Effector CD4-positive, alpha-beta T cell (primary cell): Measurements from ENCODE around the gene SORT1.
"Not testable (repeated sequence)": the region's sequence is repeated elsewhere in the genome, so short reads cannot be mapped to it uniquely, and the experiment has no call there.

ENCODE experiments used
- DNase-seq: peaks from one replicate; pipeline ENCODE4 v3.0.0-alpha.2; 2020

SORT1 gene

DNA sequence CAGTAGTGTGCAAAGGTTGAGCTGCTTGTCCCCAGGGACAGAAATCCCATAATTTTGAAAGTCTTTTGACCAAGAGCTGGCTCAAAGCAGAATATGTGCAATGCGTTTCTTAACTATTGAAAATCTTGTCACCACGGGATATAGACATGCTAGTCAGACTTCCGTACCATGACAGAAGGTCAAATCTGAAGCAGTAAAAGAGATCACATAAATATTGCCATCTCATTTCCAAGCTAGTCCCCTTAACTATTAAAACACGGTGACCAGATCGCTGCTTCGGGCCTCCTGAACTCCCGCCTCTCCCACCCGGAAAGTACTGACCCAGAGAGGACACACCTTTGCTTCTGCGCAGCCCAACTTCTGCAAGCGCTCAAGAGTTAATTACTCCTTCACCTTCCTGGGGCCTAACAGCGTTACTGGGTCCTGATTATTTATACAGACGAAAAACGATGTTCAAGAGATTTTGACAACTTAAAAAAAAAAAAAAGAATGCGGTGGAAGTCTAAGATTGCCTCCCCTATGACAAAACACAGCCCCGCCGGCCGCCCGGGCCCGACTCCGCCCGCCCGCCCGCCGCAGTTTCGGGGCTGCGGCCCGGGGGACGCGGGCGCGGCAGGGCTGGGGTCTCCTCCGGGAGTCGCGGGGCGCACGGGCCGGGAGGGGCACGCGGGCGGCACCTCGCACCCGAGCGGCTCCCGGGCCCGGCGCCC is 692 bp downstream of the SORT1 start:
- no peak for DNase-seq

DNA sequence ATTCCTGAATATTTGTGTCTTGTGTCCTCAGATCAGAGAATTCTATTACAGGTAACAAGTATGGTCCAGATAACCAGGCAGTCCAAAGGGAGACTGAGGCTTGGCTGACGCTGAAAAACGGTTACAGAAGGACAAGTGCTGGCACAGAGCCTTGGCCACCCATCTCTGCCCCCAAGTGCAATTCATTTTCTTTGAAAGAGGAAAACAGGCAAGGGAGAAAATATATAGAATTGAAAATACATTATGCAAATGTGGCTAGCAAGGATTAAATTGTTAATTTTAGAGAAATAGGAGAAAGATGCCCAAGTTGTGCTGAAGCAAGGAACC is 1.2 kb downstream of the SORT1 start:
- DNase-seq, result no peak

DNA sequence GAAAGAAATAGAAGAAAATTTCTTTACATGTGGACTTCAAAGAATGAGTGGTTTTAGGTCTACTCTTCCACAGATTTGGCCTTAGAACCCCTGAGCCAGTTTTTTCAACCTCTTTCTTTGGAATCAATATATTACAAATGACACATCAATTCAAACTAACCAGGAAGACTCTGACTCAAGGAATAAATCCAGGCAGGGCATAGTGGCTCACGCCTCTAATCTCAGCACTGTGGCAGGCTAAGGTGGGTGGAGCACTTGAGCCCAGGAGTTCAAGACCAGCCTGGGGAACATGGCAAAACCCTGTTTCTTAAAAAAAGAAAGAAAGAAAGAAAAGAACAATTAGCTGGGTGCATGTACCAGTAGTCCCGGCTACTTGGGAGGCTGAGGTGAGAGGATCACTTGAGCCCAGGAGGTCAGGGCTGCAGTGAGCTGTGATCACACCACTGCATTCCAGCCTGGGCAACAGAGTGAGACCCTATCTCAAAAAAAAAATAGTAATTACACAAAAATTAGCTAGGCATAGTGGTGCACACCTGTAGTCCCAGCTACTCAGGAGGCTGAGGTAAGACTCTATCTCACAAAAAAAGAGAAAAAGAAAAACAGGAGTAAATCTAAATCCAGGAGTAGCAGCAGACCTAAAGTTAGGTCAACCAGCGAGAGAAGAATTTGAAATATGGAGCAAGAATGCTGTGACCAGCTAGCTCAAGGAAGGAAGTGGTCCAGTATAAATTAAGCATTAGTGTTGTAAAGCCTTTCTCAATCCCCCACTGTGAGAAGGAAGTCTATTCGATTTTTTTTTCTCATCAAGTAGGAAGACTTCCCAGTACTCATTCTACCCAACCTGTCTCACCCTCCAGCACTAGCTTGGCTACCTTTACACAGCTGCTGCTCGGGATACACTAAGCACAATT is 1.9 kb downstream of the SORT1 start:
- no peak for DNase-seq

DNA sequence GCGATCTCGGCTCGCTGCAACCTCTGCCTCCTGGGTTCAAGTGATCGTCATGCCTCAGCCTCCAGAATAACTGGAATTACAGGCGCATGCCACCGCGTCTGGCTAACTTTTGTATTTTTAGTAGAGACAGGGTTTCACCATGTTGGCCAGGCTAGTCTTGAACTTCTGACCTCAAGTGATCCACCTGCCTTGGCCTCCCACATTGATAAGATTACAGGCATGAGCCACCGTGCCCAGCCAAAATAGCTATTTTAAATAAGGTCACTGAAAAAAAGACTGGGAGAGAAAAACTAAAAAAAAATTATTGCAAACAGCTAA is 2.5 kb downstream of the SORT1 start:
- not testable (repeated sequence) for DNase-seq

GRCh38 chr1:109394591-109395281 is 3.0 kb downstream of the SORT1 start:
- DNase-seq, result no peak

DNA sequence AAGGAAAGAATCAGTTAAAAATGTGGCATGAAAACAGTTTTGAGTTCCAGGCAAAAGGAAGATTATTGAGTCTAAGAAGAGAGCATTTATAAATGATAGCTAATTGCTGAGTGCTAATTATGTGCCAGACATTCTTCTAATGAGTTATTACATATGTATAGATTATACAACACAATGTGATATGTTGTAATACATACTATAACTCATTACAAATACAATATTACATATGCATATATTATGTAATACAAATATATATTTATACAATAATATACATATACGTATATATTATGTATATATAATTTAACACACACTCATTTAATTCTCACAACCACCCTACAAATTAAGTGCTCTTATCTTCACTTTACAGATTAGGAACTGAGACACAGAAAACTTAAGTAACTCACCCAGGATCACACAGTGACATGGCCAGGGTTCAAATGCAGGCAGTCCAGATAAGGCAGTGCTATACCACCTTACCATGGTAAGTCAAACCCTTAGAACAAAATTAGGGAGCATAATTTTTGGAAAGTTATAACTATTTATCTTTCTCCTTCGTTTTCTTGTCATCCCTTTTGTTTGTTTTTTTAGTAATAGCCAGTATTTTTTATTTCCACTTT is 4.0 kb downstream of the SORT1 start:
- no peak for DNase-seq

DNA sequence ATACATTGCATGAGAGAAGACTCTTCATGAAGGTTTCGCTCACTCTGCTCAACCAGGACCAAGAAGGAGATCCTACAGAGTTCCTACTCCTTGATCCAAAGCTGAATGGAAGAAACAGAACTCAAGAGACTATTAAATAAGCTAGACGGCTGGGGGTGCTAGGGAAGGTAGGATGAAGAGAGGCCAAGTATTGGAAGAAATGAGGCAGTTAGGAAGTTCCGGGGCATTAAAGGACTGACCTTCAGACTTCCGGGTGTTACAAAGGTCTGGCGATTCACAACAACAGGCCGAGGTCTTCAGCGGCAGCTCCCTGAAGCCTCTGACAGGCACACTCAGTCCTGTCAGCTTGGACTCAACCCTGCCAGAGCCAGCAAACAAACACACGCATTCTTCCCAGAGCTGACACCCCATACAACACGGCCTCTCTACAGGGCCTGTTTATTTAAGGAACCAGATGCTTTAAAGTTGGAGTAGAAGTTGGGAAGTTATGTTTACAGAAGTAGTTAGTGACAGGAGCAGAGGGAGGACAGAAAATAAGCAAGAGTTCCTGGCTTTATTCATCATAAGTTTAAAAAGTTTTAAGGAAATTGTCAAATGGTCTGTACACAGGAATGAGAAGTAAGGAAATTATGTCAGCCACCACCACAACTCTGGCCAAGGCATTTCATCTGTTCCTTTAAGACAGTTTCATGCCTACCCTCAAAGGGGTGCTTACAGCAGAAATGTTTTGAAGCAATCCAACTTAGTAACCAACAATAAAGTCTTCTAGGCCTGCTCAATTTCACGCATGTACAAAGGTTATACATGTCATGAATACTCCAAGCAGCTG is 4.7 kb downstream of the SORT1 start:
- DNase-seq, result no peak

DNA sequence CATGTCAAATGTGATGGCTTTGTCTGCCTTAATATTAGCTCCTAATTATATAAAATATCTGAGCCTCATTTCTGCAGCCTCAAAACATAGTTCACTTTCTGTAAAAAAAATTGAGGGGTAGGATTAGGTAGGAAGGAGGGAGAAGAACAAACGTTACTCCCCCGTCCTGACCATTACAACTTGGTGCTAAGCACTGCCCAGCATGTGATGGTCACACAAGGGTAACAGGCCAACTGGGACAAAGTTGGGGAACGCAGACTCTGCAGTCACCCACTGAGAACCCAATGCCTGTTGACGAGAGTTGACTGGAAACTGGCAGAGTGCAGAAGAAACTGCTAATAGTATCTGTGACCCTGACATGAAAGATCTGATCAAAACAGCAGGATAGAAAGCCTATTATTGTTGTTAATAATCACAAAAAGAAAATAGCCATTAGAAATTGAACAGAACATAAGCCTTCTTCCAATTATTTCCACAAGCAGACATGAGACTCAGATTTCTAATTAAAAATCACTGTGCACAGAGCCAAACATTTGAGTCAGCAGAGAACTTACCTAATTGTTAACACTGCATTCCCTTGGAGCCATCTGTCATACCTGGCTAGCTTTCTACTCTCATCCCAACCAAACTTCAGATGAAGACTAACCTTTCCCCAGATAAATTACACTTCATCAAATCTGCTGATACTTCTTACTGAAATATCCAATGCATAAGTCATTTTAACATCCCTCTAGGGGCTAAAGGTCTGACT is 5.5 kb downstream of the SORT1 start:
- DNase-seq, result no peak

- no peak for DNase-seq
These were observed 6.1 kb downstream of the SORT1 start for GRCh38 chr1:109391626-109392025.

DNA sequence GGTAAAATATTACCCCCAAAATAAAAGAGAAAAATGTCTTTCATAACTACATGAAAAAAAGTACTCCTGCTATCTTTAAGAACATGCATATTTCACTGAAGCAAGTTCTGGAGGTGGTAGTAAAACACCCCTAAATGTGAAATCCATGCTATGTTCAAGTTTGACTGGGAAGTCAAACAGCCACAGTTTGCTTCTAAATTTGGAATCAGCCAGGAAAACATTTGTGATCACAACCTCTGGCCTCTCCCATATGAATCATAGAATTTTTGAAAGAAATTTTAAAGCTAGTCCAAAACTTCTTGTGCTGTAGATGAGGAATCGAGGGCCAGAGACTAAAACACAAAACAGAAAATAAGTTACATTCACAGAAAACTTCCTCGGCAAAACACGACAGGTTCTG is 6.6 kb downstream of the SORT1 start:
- DNase-seq, result no peak

GRCh38 chr1:109389638-109390341 is 7.9 kb downstream of the SORT1 start:
- no peak for DNase-seq

DNA sequence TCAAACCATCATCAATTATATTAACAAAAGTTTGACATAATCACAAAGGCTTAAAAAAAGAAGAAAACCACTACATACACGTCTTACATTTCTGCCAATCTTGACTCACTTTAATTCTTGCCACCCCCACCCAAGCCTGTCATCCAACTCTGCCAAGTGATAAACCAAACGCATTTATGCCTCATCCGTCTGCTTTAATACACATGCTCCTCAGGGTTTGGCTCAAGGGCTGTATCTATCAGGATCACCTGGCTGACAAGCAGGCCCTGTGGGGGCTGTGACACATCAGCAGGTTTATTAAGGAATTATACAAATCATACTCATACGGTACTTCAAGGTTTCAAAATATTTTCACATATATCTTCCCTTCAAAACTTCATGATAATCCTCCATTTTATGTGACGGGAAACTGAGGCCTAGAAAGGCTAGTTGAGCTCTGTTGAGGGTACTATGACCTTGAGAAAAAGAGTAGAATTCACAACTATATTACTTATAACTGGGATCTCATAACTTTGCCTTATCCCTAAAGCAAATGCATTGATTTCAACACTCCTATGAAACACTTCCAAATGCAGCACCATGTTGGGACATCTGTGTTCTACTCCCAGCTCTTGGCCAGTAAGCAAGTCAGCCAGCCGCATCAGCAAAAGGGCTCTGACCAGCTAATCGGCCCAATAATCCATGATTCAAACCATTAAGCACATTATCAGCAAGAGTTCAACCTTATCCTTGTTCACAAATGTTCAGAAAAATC is 8.7 kb downstream of the SORT1 start:
- no peak for DNase-seq

- no peak for DNase-seq
These were observed 9.5 kb downstream of the SORT1 start for GRCh38 chr1:109388208-109388711.

DNA sequence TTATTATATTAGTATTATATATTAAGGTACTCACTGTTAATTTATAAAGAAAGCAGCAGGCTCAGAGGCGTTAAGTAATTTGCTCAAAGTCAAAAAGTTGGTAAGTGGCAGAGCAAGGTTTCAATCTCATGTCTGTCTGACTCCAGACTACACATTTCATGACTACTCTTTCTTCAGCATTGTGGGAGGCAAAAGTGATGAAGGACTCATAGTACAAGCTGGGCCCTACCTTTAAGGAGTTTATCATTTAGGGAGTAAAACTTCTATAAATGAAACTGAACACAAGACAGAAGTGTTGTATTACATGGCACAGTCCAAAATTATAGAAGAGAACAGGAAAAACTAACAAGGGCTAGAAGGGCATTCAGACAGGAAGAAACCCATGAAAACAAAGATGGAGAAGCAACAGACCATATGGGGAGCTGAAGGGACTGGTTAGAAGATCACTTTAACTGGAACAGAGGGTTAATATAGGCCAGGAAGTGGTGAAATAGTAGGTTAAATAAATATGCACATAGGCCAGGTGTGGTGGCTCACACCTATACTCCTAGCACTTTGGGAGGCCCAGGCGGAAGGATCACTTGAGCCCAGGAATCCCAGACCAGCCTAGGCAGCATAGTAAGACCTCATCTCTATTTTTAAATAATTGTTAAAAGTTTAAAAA is 11.5 kb downstream of the SORT1 start:
- no peak for DNase-seq

DNA sequence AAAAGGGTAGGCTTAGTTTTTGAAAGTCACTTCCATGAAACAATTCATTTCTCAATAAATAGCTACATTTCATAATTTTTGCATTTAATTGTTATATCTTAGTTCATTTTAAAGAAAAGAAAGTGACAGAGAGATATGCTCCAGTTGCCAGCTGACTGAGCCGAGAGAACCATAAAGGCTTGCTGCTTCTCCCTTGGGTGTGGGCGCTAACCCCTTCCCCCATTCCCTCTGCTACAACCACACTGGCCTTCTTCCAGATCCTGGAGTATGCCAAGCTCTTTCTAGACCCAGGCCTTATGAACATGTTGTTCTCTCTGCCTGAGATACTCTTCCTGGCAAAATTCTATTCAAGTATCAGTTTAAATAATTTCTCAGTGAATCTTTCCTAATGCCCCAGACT is 12.3 kb downstream of the SORT1 start:
- DNase-seq, result no peak

DNA sequence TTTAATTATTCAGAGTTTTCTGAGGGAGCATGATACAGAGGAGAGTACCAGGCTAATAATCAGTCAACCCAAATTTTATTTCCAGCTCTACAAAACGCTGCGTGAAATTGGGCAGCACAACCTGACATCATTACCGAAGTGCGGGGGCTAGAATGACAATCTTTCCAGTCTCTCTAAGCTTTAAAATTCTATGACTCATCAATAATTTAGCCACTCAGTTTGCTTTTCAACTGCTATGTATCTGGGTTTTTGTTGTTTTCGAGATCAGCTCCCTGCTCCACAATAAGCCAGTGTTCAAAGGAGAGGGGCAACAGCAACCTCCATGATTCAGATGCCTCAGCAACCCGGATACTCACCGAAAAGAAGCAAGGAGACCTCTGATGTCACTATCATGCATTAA is 13.9 kb downstream of the SORT1 start:
- no peak for DNase-seq

DNA sequence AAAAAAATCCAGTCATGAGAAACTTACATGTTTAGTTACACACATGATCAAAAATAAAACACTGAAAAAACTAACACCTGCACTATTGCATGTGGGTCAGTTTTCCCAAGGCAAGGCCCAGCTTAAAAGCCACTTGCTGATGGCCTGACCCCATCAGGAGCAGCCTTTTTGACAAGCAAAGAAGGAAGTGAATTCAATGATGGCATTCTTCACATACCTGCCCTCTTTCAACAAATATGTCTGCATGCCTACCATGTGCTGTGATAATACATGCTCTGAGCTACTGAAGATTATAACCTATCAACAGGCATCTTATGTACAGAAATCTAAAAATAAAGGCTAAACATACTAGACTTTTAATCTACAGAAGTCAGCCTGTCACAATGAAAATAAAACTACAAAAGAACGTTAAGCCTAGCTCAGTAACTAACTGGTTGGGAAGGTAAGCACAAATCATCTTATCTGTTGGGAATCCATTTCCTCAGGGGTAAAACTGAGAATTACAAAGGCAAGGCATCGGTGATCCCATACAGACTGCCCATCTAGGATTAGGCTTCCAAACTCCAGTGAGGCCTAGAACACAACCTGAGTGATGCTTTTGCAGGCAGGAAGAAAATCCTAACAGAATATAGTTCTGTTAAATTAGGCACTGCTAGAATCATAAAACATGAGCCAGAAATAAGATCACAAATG is 14.5 kb downstream of the SORT1 start:
- no peak for DNase-seq

GRCh38 chr1:109381573-109381972 is 16.1 kb downstream of the SORT1 start:
- no peak for DNase-seq

DNA sequence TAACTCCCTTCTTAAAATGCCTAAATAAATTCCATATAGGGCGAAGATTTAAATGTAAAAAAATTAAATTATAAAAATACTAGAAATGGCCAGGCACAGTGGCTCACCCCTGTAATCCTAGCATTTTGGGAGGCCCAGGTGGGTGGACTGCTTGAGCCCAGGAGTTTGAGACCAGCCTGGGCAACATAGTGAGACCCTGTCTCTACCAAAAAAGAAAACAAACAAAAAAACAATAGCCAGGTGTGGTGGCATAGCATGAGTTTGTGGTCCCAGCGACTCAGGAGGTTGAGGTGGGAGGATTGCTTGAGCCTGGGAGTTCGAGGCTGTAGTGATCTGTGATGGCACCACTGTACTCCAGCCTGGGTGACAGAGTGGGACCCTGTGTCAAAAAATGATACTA is 17.8 kb downstream of the SORT1 start:
- DNase-seq, result no peak
